ENCODE measurements around the gene FBXW11. TPM values are rescaled to one million over a fixed set of nuclear protein-coding genes. Genes with fewer than 3 reads are reported as not detected.
A peak's percentile ranks its signal among the peaks of the same experiment; 100 is the strongest.

Gene FBXW11
- total RNA-seq (10 to 100 TPM; 49.8 to 73.4 (median 53.0) TPM), polyA plus RNA-seq (10 to 100 TPM; 20.5 to 70.0 TPM)
- long read RNA-seq, donor 1, full-length matches to known transcripts = 2 of 23 reads
- long read RNA-seq, donor 1, partial matches to known transcripts = 6 of 23 reads
- long read RNA-seq, donor 1, other reads (novel, unspliced or antisense) = 15 of 23 reads
- long read RNA-seq, donor 2, full-length matches to known transcripts = 11 of 11 reads
- long read RNA-seq, donor 2, partial matches to known transcripts = 0 of 11 reads
- long read RNA-seq, donor 2, other reads (novel, unspliced or antisense) = 0 of 11 reads
- long read RNA-seq, donor 3, full-length matches to known transcripts = 13 of 21 reads
- long read RNA-seq, donor 3, partial matches to known transcripts = 4 of 21 reads
- long read RNA-seq, donor 3, other reads (novel, unspliced or antisense) = 4 of 21 reads

DNA sequence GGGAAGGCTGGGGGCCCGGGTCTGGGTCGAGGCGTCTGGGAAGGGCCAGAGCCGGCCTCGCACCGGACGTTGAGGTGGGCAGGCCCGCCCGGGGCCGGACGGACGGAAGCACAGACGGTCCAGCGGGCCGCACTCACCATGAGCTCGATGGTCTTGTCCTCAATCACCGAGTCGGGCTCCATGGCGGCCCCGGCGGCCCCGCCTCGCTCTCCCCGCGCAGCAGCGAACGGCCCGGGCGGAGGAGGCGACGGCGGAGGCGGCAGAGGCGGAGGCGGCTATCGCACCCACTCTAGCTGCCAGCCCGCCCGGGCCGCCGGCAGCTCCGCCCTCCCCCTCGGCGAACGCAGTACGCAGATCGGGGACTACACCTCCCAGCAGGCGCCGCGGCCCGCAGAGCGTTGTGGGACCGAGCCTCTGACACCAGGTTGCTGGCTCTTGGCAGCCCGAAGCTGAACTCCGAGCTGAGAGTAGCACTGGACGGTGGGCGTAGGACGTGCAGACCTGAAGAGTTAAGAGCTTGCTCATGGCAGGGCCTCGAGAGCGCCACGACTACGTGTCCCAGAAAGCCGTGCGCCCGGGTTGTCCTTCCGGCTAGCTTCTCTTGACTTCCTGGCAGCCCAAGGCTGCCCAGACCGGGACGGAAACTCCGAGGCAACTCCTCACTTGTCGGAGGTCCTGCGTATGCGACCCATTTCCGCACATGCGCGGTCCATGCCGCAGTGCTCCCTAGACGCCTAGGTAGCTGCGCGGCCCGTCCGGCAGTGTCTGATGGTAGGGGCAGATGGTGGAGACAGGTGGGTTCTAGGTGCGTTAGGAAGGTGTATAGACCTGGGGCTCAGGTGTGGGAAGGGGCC is at the start of gene FBXW11:
Gene FBXW11, minus strand, starts transcription at position 318 of the 854 bp plus-strand sequence. Its CDS starts 136 bp downstream, at position 182.
- WGBS, 3 donors = 0% methylated on average over 62 to 81 of the region's 81 CpGs
- intact Hi-C loops (cut with DNase I) = loop anchor here in 1 of 4 donors (10.0 kb wide), 1 partner anchor 52 kb away; no protein-coding TSS in a partner anchor

DNA sequence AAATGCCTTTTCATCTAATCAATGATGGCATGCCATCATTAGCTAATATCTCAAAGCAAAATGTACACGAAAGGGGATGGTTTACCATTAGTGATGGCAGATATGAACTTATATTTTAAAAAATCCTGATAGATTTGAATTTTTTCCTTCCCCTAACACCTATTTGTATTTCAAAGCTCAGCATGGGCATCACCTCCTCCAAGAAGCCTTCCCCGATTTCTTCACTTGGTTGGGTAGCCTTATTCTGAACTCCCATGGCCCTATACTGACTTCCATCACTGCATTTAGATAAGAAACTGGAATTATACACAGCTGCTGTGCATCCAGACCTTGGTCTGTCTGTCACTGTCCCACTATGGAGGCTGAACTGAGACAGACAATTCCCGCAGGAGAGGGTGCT is 49.6 kb upstream of the FBXW11 start:
- no peaks in the 10 kb centered on the region for H3K9me3 ChIP-seq
- TF ChIP-seq EP300 (IDR thresholded peaks at IDR 0.05) (no peak), POLR2A (IDR thresholded peaks at IDR 0.05) (no peak)
- TF ChIP-seq, protein P1, sequence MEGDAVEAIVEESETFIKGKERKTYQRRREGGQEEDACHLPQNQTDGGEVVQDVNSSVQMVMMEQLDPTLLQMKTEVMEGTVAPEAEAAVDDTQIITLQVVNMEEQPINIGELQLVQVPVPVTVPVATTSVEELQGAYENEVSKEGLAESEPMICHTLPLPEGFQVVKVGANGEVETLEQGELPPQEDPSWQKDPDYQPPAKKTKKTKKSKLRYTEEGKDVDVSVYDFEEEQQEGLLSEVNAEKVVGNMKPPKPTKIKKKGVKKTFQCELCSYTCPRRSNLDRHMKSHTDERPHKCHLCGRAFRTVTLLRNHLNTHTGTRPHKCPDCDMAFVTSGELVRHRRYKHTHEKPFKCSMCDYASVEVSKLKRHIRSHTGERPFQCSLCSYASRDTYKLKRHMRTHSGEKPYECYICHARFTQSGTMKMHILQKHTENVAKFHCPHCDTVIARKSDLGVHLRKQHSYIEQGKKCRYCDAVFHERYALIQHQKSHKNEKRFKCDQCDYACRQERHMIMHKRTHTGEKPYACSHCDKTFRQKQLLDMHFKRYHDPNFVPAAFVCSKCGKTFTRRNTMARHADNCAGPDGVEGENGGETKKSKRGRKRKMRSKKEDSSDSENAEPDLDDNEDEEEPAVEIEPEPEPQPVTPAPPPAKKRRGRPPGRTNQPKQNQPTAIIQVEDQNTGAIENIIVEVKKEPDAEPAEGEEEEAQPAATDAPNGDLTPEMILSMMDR (IDR thresholded peaks at IDR 0.05) = no peak
- no peak overlapping the region for H3K27ac ChIP-seq
- WGBS, 3 donors = 94 to 97% (median 95%) methylated on average over 3 of the region's 3 CpGs
- no peaks in the 10 kb centered on the region for H3K27me3 ChIP-seq
- no peak for DNase-seq
- H3K4me1 ChIP-seq (ENCODE audit: insufficient read depth) = no peaks in the 10 kb centered on the region
- H3K36me3 ChIP-seq = no peaks in the 10 kb centered on the region
- no peak overlapping the region for H3K4me3 ChIP-seq
- intact Hi-C loops (cut with DNase I) = no loop called here

More for the DNA sequence above, at the start of gene FBXW11:
- no peaks in the 10 kb centered on the region for H3K9me3 ChIP-seq
- peak within 1 kb of the TSS; percentile 96 for H3K4me3 ChIP-seq
- H3K27ac ChIP-seq = peak within 1 kb of the TSS; percentile 87 to 98
- H3K4me1 ChIP-seq (ENCODE audit: insufficient read depth) = peaks cover 5% of the 10 kb centered on the region
- TF ChIP-seq, protein P1 (IDR thresholded peaks at IDR 0.05) = no peak
- TF ChIP-seq EP300 (IDR thresholded peaks at IDR 0.05) = no peak
- TF ChIP-seq POLR2A (IDR thresholded peaks at IDR 0.05) = peak; percentile 81
- DNase-seq = peak; percentile 94 to 96 (median 95)
- H3K36me3 ChIP-seq = no peaks in the 10 kb centered on the region
- H3K27me3 ChIP-seq = no peaks in the 10 kb centered on the region

DNA sequence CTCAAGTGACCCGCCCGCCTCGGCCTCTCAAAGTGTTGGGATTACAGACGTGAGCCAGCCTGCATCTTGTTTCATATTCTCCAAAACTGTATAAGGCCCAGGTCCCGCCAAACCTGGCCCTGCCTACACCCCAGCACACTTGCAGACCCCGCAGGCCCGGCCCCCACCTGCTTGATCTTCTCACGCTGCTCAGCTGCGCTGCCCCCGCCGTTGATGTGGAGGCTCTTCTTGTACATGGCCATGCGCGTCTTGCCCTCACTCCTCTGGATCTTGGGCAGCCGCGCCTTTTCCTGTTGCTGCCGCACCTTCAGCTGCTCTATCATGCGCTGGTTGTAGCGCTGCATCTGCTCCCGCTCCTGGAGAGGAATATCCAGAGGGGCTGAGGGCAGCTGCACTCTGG is 49.0 kb upstream of the FBXW11 start:
- no peak for DNase-seq
- H3K36me3 ChIP-seq = no peaks in the 10 kb centered on the region
- H3K27me3 ChIP-seq = no peaks in the 10 kb centered on the region
- TF ChIP-seq POLR2A (IDR thresholded peaks at IDR 0.05) (no peak), EP300 (IDR thresholded peaks at IDR 0.05) (no peak)
- TF ChIP-seq, protein P1 (IDR thresholded peaks at IDR 0.05) = no peak
- H3K4me1 ChIP-seq (ENCODE audit: insufficient read depth) = no peaks in the 10 kb centered on the region
- H3K4me3 ChIP-seq = no peak overlapping the region
- H3K27ac ChIP-seq = no peak overlapping the region
- intact Hi-C loops (cut with DNase I) = no loop called here
- 94 to 96% (median 95%) methylated on average over 19 of the region's 19 CpGs for WGBS, 3 donors
- H3K9me3 ChIP-seq = no peaks in the 10 kb centered on the region

DNA sequence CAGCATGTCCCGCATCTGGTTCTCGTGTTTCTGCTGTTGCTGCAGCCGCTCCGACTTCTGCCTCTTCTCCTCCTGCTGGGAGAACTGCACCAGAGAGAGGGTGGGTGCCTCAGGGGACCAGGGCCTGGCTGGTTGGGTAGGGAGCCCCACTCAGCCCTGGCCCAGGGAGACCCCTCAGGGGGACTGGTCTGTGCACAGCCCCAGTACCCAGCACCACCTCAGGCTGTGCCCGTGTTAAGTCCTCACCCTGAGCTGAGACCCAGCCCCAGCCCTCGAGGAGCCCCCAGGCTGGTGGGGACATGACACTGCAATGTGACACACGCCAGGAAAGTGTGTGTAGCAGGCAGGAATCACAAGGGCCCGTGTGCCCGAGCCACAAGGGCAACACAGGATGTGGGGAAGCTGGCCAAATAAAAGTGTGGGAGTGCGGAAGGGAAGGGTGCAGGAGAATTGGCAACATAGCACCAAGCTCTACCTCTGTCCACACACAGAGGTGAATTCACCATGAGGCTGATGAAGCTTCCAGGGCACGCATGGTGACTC is 48.2 kb upstream of the FBXW11 start:
- WGBS, 3 donors = 84 to 87% (median 85%) methylated on average over 11 of the region's 11 CpGs
- Histone ChIP-seq H3K4me1 (ENCODE audit: insufficient read depth) (no peaks in the 10 kb centered on the region), H3K36me3 (no peaks in the 10 kb centered on the region), H3K27me3 (no peaks in the 10 kb centered on the region), H3K4me3 (no peak overlapping the region), H3K27ac (no peak overlapping the region), H3K9me3 (no peaks in the 10 kb centered on the region)
- TF ChIP-seq, protein P1 (IDR thresholded peaks at IDR 0.05) = no peak
- no peak for TF ChIP-seq POLR2A (IDR thresholded peaks at IDR 0.05)
- no peak for TF ChIP-seq EP300 (IDR thresholded peaks at IDR 0.05)
- DNase-seq = no peak
- intact Hi-C loops (cut with DNase I) = no loop called here
